ENCODE measurements around the gene ZNF527.

DNA sequence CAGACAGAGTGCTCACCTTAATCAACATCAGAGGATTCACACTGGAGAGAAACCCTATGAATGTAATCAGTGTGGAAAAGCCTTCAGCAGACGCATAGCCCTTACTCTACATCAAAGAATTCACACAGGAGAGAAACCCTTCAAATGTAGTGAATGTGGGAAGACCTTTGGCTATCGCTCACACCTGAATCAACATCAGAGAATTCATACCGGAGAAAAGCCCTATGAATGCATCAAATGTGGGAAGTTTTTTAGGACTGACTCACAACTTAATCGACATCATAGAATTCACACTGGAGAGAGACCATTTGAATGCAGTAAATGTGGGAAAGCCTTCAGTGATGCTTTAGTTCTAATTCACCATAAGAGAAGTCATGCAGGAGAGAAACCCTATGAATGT lies 18.3 kb downstream of the ZNF527 start:
- TF ChIP-seq, protein P1, sequence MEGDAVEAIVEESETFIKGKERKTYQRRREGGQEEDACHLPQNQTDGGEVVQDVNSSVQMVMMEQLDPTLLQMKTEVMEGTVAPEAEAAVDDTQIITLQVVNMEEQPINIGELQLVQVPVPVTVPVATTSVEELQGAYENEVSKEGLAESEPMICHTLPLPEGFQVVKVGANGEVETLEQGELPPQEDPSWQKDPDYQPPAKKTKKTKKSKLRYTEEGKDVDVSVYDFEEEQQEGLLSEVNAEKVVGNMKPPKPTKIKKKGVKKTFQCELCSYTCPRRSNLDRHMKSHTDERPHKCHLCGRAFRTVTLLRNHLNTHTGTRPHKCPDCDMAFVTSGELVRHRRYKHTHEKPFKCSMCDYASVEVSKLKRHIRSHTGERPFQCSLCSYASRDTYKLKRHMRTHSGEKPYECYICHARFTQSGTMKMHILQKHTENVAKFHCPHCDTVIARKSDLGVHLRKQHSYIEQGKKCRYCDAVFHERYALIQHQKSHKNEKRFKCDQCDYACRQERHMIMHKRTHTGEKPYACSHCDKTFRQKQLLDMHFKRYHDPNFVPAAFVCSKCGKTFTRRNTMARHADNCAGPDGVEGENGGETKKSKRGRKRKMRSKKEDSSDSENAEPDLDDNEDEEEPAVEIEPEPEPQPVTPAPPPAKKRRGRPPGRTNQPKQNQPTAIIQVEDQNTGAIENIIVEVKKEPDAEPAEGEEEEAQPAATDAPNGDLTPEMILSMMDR (IDR thresholded peaks at IDR 0.05), result no peak
- TF ChIP-seq EZH2 (IDR thresholded peaks at IDR 0.05), result no peak
